ENCODE results near the gene CALCOCO2. TPM values are rescaled to one million over a fixed set of nuclear protein-coding genes. Genes with fewer than 3 reads are reported as not detected.
"Not testable (repeated sequence)": the region's sequence is repeated elsewhere in the genome, so short reads cannot be mapped to it uniquely, and the experiment has no call there.

Gene CALCOCO2
- total RNA-seq, 1 donor from 2014 or later: 9.0 TPM

GRCh38 chr17:48871551-48872351 lies 40.9 kb downstream of the CALCOCO2 start:
- no peak for DNase-seq (ENCODE audit: low spot score in 2 of 2)
- no peak for FAIRE-seq

GRCh38 chr17:48872409-48872808 lies 41.6 kb downstream of the CALCOCO2 start:
- DNase-seq (ENCODE audit: low spot score in 2 of 2); FAIRE-seq: not testable (repeated sequence)

- DNase-seq (ENCODE audit: low spot score in 2 of 2) (no peak), FAIRE-seq (no peak)
These were observed 42.4 kb downstream of the CALCOCO2 start for GRCh38 chr17:48873209-48873608.

- peak; percentile 10 for FAIRE-seq
- no peak for DNase-seq (ENCODE audit: low spot score in 2 of 2)
These were observed 43.0 kb downstream of the CALCOCO2 start for GRCh38 chr17:48873696-48874443.

GRCh38 chr17:48878920-48879898 lies 48.4 kb downstream of the CALCOCO2 start:
- DNase-seq (ENCODE audit: low spot score in 2 of 2) (peak; percentile 46 to 78), FAIRE-seq (no peak)

- no peak for DNase-seq (ENCODE audit: low spot score in 2 of 2)
- FAIRE-seq: no peak
These were observed 51.4 kb downstream of the CALCOCO2 start for GRCh38 chr17:48882272-48882671.

- FAIRE-seq (no peak), DNase-seq (ENCODE audit: low spot score in 2 of 2) (no peak)
These were observed 52.3 kb downstream of the CALCOCO2 start for GRCh38 chr17:48883171-48883570.

GRCh38 chr17:48890086-48890485 lies 59.3 kb downstream of the CALCOCO2 start:
- no peak for FAIRE-seq

GRCh38 chr17:48892940-48893645 lies 62.3 kb downstream of the CALCOCO2 start:
- FAIRE-seq: no peak
- DNase-seq (ENCODE audit: low spot score in 2 of 2): no peak

More at GRCh38 chr17:48890086-48890485, 59.3 kb downstream of the CALCOCO2 start:
- no peak for DNase-seq (ENCODE audit: low spot score in 2 of 2)

GRCh38 chr17:48893646-48894508 lies 63.0 kb downstream of the CALCOCO2 start:
- no peak for FAIRE-seq

GRCh38 chr17:48894886-48895285 lies 64.1 kb downstream of the CALCOCO2 start:
- DNase-seq (ENCODE audit: low spot score in 2 of 2) (no peak), FAIRE-seq (no peak)

More at GRCh38 chr17:48893646-48894508, 63.0 kb downstream of the CALCOCO2 start:
- no peak for DNase-seq (ENCODE audit: low spot score in 2 of 2)

GRCh38 chr17:48901241-48901640 lies 70.4 kb downstream of the CALCOCO2 start:
- no peak for FAIRE-seq
- DNase-seq (ENCODE audit: low spot score in 2 of 2): no peak

- FAIRE-seq: no peak
These were observed 72.6 kb downstream of the CALCOCO2 start for GRCh38 chr17:48903401-48903800.

GRCh38 chr17:48904428-48904827 lies 73.6 kb downstream of the CALCOCO2 start:
- no peak for DNase-seq (ENCODE audit: low spot score in 2 of 2)
- FAIRE-seq: no peak

More at GRCh38 chr17:48903401-48903800, 72.6 kb downstream of the CALCOCO2 start:
- DNase-seq (ENCODE audit: low spot score in 2 of 2): no peak

- DNase-seq (ENCODE audit: low spot score in 2 of 2) (no peak), FAIRE-seq (no peak)
These were observed 75.2 kb downstream of the CALCOCO2 start for GRCh38 chr17:48905987-48906515.

- DNase-seq (ENCODE audit: low spot score in 2 of 2): peak in 1 of 2 donors; percentile 38
- FAIRE-seq: no peak
These were observed 76.8 kb downstream of the CALCOCO2 start for GRCh38 chr17:48907713-48908046.

GRCh38 chr17:48908047-48908843 lies 77.4 kb downstream of the CALCOCO2 start, which contains the start of gene UBE2Z:
Gene UBE2Z (plus strand): TSS chr17:48908407. CDS start chr17:48908504, 97 bp downstream.
- FAIRE-seq: no peak
- DNase-seq (ENCODE audit: low spot score in 2 of 2): peak; percentile 97

Measured in frontal cortex (tissue), 4 donors.